NT2/D1 (cell line): ENCODE data around the gene AGAP1.

Experiments
- DNase-seq: peaks from one replicate; pipeline ENCODE4 v3.0.0-alpha.2; 2011; ENCODE audit warnings: low read depth, low spot score
- H3K27me3 ChIP-seq: 2 replicates; pipeline ENCODE4 v1.6.0; 2011; ENCODE audit warnings: mild to moderate bottlenecking; ENCODE audit not compliant: insufficient read length, insufficient read depth
- H3K36me3 ChIP-seq: 2 replicates; pipeline ENCODE4 v1.6.1; 2011; ENCODE audit warnings: mild to moderate bottlenecking, low read length, mixed read lengths; ENCODE audit not compliant: insufficient read depth, insufficient read length
- H3K4me1 ChIP-seq: 2 replicates; pipeline ENCODE4 v1.5.1; 2011; ENCODE audit not compliant: insufficient read depth, insufficient read length
- H3K4me3 ChIP-seq: 2 replicates; pipeline ENCODE4 v1.5.1; 2011; ENCODE audit warnings: low read depth; ENCODE audit not compliant: insufficient read length
- H3K9ac ChIP-seq: 2 replicates; pipeline ENCODE4 v1.6.0; 2011; ENCODE audit warnings: low read depth; ENCODE audit not compliant: insufficient read length
- H3K9me3 ChIP-seq: 2 replicates; pipeline ENCODE4 v1.5.1; 2011; ENCODE audit warnings: mild to moderate bottlenecking, low read length; ENCODE audit not compliant: insufficient read depth
- SUZ12 ChIP-seq: IDR thresholded peaks from 2 replicates; pipeline ENCODE4 v1.6.1; 2011; ENCODE audit not compliant: insufficient read length, insufficient read depth; ENCODE audit errors: extremely low read depth
- YY1 ChIP-seq: IDR thresholded peaks from 2 replicates; pipeline ENCODE4 v1.6.1; 2011; ENCODE audit not compliant: insufficient read length, insufficient read depth
- ZNF274 ChIP-seq: IDR thresholded peaks from 2 replicates; pipeline ENCODE4 v1.6.1; 2011; ENCODE audit warnings: mild to moderate bottlenecking, low read depth, low read length

Gene AGAP1

DNA sequence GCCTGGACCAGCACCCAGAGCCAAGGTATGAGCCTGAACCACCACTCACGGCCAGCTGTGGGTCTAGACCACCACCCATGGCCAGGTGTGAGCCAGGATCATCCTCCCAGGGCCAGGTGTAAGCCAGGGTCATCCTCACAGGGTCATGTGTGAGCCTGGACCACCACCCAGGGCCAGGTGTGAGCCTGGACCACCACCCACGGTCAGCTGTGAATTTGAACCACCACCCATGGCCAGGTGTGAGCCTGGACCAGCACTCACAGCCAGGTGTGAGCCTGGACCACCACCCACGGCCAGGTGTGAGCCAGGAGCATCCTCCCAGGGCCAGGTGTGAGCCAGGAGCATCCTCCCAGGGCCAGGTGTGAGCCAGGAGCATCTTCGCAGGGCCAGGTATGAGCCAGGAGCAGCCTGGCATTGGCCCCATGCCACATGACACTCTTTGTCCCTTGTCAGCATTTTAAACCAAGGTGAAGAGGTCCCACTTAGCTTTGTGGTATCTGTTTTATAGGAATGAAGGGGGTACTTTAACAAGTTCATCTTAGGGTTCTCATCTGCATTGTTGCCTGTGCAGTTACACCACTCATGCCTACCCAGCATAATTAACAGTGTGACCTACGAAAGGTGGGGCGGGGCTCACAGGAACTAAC lies 71.2 kb downstream of the AGAP1 start:
- Histone ChIP-seq H3K36me3 (peaks cover 14% of the 10 kb centered on the region), H3K9ac (no peak overlapping the region), H3K4me3 (no peak overlapping the region), H3K4me1 (peaks cover 6% of the 10 kb centered on the region), H3K27me3 (no peaks in the 10 kb centered on the region), H3K9me3 (peaks cover 10% of the 10 kb centered on the region; the same call in 1 of the 2 replicates)
- no peak for TF ChIP-seq ZNF274
- no peak for DNase-seq

DNA sequence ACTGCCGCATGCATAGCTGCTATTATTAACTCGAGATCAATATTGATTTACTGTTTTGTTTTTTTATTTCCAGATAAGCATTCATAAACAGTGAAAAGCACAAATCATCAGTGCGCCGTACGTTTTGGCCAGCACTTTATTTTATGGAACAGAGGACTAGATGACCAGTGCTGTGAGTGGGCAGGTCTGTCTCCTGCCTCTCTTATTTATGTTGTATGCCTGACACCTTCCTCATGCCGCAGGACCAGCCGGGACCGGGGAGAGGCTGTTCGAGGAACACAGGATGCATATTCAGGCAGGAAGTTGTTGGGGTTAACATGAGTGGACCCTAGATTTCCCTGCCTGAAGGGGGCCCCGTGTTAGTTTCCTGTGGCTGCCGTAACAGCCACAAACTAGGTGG lies 72.6 kb downstream of the AGAP1 start:
- Histone ChIP-seq H3K4me1 (peaks cover 3% of the 10 kb centered on the region), H3K27me3 (no peaks in the 10 kb centered on the region), H3K4me3 (no peak overlapping the region), H3K9me3 (peaks cover 10% of the 10 kb centered on the region; the same call in 1 of the 2 replicates), H3K36me3 (peaks cover 14% of the 10 kb centered on the region), H3K9ac (no peak overlapping the region)
- no peak for DNase-seq
- TF ChIP-seq ZNF274 = no peak
- TF ChIP-seq YY1 = no peak
- no peak for TF ChIP-seq SUZ12

DNA sequence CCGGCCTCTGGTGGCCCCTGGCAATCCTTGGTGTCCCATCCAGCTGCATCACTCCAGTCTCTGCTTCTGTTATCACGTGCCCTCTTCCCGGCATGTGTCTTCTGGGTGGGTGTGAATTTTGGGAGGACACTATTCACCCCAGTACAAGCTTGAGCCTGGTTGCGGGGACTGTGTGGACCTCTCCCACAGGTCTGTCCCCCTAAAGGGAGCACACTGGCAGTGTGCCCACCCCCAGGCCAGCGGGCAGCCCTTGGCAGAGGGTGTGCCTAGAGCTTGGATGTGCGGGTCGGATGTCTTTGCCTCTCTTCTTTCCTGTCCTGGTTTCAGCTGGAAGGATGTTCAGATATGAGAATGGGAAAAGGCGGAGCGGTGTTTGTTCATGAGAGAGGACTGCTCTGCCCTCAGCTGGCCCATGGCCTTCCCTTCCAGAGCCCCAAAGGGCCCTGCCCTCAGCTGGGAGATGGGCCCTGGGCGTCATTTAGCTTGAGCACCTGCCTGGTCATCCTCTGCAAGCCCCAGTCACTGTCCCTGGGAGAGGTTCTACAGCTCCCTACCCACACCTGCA lies 73.2 kb downstream of the AGAP1 start:
- no peak for DNase-seq
- H3K4me1 ChIP-seq = peaks cover 3% of the 10 kb centered on the region
- no peak overlapping the region for H3K9ac ChIP-seq
- H3K4me3 ChIP-seq = no peak overlapping the region
- H3K36me3 ChIP-seq = peaks cover 14% of the 10 kb centered on the region
- no peak for TF ChIP-seq ZNF274
- no peak for TF ChIP-seq YY1
- TF ChIP-seq SUZ12 = no peak
- no peaks in the 10 kb centered on the region for H3K27me3 ChIP-seq
- peaks cover 10% of the 10 kb centered on the region; the same call in 1 of the 2 replicates for H3K9me3 ChIP-seq

DNA sequence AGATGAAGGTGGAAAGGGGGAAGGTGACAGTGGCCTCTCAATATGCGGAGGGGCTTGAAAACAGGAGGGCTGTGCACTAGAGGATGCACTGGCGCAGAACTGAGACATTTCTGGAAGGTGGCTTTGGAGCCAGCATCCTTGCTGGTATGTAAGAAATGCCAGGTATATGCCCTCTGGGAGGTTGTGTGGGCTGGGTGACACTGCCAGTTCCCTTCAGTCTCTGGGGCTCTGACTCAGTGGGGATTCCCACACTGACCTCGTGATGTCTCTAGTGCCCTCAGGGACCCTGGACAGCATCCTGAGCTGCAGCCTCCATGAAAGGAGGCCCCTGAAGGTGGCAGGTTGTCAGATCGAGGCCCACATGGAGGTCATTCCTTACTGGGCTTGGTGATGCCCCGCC lies 74.0 kb downstream of the AGAP1 start:
- Histone ChIP-seq H3K9ac (no peak overlapping the region), H3K27me3 (no peaks in the 10 kb centered on the region), H3K4me1 (peaks cover 9% of the 10 kb centered on the region), H3K4me3 (no peak overlapping the region), H3K36me3 (peaks cover 14% of the 10 kb centered on the region), H3K9me3 (peaks cover 10% of the 10 kb centered on the region; the same call in 1 of the 2 replicates)
- no peak for TF ChIP-seq ZNF274
- no peak for TF ChIP-seq SUZ12
- no peak for TF ChIP-seq YY1
- no peak for DNase-seq

DNA sequence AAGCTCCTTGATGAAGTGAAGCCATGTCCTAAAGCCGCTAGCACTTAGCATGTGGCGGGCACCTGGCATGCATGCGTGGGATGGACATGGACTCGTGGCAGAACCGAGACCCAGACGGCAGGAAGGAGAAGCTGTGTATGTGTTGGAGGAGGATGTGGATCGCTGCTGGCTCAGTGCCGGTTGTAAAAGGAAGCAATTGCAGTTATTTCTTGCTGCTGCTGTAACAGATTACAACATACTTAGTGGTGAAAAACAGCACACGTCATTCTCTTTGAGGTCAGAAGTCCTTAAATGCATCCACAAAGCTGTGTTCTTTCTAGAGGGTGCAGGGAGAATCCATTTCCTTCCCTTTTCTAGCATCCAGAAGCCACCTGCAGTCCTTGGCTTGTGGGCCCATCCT lies 74.6 kb downstream of the AGAP1 start:
- no peak for TF ChIP-seq SUZ12
- no peak for TF ChIP-seq ZNF274
- no peak for TF ChIP-seq YY1
- peaks cover 10% of the 10 kb centered on the region; the same call in 1 of the 2 replicates for H3K9me3 ChIP-seq
- no peak overlapping the region for H3K4me3 ChIP-seq
- DNase-seq = no peak
- peaks cover 8% of the 10 kb centered on the region for H3K4me1 ChIP-seq
- peaks cover 14% of the 10 kb centered on the region for H3K36me3 ChIP-seq
- no peak overlapping the region for H3K9ac ChIP-seq
- H3K27me3 ChIP-seq = no peaks in the 10 kb centered on the region

DNA sequence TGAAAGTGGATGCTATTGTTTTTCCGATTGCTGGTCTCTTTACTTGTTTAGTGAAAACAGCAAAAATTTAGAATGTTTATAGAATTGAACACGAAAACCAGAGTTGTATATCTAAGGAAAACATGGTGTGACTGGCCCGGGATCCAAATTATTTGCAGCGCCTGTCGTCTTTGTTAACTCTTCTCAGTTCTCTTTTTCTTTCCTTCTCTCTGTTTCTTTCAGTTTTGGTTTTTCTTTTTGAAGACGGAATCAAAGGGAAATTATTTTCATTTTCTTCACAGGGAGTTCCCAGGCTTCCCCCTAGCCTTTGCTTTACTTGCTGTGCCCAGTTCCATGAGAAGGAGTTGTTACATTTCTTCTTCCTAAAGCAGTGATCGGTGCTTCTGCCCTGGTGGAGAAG lies 76.0 kb downstream of the AGAP1 start:
- TF ChIP-seq ZNF274 (no peak), SUZ12 (no peak), YY1 (no peak)
- Histone ChIP-seq H3K36me3 (peaks cover 14% of the 10 kb centered on the region), H3K27me3 (no peaks in the 10 kb centered on the region), H3K4me3 (no peak overlapping the region), H3K9me3 (peaks cover 10% of the 10 kb centered on the region; the same call in 1 of the 2 replicates), H3K9ac (no peak overlapping the region), H3K4me1 (peaks cover 14% of the 10 kb centered on the region)
- DNase-seq = no peak

DNA sequence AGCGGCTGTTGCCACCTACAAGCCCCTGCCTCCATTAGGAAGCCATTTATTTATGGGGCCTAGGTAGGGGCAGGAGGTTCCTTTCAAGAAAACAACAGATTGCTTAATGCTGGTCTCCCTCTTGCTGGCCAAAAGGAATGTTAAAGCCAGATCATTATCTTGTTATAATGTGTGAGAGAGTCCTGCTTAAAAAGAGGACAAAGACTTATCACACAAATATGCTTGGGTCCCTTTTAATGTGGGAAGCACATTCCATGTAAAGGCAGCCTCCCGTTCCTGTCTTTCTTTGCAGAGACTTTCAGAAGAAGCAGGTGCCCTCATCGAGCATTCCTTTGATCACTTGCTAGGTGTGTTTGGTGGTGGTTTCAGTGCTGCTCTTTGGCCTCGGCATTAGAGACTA lies 76.4 kb downstream of the AGAP1 start:
- no peak for DNase-seq
- Histone ChIP-seq H3K9ac (no peak overlapping the region), H3K36me3 (peaks cover 14% of the 10 kb centered on the region), H3K27me3 (no peaks in the 10 kb centered on the region), H3K9me3 (peaks cover 10% of the 10 kb centered on the region; the same call in 1 of the 2 replicates), H3K4me3 (no peak overlapping the region), H3K4me1 (peaks cover 14% of the 10 kb centered on the region)
- TF ChIP-seq ZNF274 (no peak), SUZ12 (no peak), YY1 (no peak)
